DMS53 treated with DMSO at 0.1 percent for 48 hours (cell line): ENCODE results near the gene MAFF.
"Not testable (repeated sequence)": the region's sequence is repeated elsewhere in the genome, so short reads cannot be mapped to it uniquely, and the experiment has no call there.

ENCODE experiments used
- DNase-seq: peaks from one replicate; lab custom pipeline; 2025; ENCODE audit not compliant: unreplicated experiment; lab: John Stamatoyannopoulos, UW

Gene MAFF

DNA sequence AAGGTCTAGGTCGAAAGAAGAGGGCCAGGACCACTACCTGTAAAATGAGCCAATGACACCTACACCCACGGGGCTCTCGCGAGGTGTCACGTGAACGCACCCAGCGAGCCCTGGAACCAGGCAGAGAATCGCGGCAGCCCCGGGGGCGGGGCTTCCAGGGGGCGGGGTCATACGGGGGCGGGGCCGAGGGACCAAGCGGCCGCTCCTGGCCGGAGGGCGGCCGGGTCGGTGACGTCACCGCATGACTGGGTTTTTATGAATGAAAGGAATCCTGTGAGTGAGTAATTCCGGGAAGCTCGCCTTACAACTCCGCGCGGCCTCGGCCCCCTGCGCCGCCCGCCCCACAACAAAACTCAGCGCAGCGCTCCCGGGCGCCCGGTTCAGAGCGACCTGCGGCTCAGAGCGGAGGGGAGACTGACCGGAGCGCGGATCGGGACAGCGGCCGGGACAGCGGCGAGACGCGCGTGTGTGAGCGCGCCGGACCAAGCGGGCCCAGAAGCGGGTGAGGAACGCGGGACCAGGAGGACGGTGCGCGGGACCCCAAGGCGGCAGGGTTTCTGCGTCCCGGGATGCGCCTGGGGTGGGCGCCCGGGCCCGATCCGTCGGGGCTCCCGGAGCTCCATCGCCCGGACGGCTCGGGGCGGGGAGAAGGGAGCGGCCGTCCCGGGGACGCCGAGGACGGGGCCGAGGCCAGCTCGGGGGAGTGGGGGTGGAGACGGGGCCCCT lies at the start of gene MAFF:
MAFF (plus strand) TSS at position 284 of the 726 bp plus-strand sequence. CDS start 11,860 bp downstream, outside the sequence.
- peak; percentile 51 for DNase-seq

DNA sequence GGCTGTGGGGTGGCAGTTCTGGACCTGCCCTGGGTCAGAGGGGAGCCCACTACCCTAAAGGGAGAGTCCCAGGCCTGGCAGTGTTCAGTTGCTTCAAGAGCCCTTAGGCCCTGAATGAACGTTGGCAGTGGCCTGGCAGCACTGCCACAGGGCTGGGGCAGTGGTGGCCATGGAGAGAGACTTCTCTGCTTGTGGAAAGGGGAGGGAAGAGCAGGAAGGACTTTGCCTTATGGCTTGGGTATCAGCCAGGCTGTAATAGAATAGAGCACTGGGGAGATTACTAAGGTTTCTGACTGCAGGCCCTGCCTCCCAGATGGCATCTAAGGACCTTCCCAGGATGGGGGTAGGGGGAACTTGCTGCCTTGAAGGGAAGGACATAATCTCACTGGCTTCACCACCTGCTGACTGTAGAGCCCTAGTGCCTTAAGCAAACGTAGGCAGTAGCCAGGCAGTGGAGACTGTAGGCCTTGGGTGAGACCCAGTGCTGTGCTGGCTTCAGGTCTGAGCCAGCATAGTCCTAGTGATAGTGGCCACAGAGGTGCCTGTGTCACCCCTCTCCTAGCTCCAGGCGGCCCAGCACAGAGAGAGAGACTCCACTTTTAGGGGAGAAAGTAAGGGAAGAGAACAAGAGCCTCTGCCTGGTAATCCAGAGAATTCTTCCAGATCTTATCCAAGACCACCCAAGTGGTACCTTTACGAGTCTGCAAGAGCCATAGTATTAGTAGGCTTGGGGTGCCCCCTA lies 47.8 kb upstream of the MAFF start:
- DNase-seq, result peak; percentile 32

DNA sequence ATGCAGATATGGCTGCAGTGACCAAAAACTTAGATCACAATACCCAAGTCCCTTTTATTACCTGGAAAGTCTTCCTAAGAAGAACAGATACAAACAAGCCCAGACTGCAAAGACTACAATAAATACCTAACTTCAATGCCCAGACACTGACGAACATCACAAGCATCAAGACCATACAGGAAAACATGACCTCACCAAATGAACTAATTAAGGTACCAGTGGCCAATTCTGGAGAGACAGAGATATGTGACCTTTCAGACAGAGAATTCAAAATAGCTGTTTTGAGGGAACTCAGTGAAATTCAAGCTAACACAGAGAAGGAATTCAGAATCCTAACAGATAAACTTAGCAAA lies 47.3 kb upstream of the MAFF start:
- not testable (repeated sequence) for DNase-seq

DNA sequence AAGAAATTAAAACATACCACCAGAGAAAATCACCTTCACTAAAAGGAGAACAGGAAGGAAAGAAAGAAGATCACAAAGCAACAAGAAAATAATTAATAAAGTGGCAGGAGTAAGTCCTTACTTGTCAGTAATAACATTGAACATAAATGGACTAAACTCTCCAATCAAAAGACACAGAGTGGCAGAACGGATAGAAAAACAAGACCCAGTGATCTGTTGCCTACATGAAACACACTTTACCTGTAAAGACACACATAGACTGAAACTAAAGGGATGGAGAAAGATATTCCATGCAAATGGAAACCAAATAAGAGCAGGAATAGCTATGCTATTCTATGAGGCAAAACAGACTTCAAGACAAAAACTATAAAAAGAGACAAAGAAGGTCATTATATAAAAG lies 46.1 kb upstream of the MAFF start:
- DNase-seq, result no peak

DNA sequence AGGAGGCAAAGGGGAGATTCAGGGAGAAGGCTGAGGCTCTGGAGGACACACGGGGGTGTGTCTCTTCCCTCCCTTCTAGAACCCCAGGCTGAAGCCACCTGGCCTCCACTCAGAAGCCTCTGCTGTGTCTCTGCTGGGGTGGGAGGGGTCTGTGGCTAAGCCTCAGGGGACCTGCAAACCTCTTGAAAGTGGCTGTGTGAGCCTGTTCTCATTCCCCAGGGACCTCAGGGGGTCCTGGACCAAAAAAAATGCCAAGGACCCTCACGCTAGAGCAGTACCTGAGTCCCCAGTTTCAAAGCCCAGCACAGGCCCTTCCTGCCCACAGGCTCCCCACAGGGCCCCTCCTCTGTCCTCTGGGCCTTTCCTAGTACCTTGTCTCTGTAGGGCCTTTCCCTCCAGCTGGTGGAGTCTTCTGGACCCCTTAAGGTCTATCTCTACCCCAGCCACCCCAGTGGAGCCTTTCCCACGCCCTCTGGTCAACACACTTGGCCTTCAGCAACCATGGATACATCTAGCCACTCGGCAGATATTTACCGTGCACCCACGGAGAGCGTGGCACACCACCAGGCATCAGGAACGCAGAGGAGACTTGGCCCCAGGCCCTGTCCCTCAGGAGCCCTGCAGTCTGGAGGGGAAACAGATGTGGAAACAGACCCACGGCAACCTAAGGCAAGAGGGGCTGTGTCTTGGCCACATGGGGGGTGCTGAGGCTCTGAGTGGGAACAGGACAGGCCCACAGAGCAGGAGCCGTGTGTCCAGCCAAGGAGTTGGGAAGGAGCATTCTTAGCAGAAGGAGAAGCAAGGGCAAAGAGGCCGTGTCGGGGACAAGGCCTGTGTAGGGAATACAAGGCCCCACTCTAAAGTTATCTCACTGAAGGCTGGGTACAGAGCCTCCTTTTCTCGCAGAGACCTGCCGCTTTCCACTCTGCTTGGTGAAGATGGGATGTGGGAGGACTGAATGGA lies 38.6 kb upstream of the MAFF start:
- DNase-seq, result no peak

DNA sequence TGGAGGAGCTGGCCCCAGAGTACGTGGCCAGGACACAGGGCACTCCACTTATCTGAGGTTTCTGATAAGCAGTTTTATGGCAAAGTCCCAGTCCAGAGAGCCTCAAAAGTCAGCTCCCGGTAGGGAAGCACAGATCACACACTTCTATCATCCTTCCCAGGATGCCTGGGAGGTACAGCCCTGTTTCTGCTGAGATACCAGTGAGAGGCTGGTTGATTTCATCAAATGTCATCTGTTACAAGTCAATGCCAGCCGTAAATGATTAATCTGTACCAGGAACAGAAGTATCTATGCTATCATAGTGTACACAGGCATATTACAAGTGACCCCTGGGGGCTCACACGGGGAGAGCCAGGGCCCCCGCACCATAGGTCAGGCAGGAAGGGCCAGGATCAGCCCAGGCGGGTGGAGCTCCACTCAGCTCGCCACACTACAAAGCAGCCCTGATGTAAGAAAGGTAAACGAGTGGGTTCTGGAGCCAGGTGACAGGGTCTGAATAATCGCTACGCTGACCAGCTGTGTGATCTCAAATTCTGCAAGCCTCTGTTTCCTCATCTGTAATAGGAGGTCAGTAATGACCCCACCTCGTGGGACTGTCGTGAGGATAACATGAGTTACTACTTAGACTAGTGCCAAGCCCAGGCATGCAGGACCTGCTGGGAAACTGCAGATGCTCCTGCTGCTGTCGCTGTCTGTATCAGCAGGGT lies 37.8 kb upstream of the MAFF start:
- peak; percentile 24 for DNase-seq

DNA sequence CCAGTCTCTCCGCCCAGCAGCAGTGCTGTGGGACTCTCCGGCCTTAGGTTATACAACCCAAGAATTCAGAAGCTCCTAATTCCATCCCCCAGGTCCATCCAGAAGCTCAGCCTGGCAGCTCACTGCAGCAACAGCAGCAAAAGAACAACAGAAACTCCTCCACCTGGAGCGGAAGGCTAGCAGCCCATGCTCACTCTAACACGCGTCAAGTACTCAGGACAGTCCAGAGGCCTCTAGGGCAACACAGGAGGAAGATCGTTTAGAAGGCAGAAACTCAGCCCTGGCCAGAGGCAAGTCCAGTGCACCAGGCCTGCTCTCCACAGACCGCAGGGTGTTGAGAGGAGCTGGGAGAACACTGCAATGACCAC lies 37.3 kb upstream of the MAFF start:
- no peak for DNase-seq

DNA sequence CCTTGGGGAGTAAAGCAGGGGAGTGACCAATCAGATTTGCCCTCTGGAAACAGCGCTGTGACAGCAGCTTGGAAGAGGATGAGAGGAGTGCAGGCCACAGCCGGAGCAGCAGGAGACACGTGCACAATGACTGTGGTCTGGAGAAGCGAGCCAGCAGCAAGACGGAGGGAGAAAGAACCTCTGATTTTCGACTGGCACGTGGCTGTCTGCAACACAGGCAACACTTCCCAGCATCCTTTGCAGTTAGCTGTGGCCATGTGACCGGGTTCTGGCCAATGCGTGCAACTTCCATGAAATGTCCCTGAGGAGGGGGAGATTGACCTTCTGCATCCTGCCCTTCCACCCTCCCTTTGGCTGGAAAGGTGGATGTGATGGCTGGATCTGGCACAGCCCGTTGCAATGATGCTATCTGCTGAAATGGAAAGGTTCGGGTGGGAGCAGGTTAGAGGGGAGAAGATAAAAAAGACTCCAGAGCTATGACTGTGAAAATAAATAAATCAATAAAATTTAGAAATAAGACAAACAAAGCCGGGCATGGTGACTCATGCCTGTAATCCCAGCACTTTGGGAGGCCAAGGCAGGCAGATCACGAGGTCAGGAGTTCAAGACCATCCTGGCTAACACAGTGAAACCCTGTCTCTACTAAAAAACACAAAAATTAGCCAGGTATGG lies 35.7 kb upstream of the MAFF start:
- DNase-seq, result no peak

DNA sequence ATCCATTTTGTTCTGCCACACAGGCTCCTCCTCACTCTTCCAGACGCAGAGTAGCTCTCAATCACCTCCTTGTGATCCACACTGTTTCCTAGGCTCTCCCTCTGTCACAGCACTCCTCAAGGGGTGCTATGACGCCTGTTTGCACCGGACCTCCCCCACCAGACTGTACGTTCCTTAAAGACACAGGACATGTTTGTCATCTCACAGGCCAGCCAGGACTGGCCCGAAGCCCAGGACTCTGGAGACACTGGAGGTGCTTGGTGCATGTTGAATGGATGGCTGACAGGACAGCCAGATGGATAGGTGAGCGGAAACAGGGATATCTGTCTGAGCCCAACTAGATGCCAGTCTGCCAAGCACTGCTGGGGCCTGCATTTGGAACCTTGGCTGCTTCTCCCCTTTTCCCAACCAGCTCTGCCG lies 33.8 kb upstream of the MAFF start:
- DNase-seq, result no peak

DNA sequence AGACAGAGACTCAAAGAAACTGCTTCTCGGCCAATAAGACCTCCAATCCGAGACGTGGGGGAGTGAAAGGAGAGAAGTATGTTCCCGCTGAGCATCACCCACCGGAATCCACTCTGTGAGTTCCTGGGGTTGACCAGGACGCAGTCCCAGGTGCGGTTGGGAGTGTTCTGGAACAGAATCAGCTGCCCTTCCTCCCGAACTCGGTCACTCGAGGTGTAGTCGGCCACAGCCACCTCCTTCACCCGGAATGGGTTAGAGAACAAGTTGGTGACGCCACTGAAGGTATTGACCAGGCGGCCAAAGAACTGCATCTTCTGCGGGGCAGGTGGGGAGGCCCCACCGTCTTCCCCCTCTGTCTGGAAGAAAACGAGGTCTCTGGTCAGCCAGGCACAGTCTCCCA lies 32.7 kb upstream of the MAFF start:
- DNase-seq, result no peak

DNA sequence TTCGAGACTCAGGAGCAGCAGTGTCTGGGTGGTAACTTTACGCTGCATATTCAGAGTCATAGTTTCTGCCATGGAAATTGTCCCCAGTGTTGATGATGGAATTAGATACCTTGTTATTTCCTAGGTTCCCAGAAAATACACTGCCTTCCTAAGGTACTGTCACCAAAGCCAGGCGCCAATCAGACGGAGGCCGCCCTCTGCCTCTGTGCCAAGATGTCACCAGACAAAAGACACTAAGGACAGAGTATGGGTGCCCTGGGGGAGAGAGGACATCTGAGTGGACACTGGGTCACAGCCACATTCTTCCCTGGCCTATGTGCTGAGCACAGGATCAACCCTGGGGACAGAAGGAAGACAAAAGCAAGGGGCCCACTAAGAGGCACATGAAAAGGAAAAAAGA lies 31.3 kb upstream of the MAFF start:
- DNase-seq, result no peak

DNA sequence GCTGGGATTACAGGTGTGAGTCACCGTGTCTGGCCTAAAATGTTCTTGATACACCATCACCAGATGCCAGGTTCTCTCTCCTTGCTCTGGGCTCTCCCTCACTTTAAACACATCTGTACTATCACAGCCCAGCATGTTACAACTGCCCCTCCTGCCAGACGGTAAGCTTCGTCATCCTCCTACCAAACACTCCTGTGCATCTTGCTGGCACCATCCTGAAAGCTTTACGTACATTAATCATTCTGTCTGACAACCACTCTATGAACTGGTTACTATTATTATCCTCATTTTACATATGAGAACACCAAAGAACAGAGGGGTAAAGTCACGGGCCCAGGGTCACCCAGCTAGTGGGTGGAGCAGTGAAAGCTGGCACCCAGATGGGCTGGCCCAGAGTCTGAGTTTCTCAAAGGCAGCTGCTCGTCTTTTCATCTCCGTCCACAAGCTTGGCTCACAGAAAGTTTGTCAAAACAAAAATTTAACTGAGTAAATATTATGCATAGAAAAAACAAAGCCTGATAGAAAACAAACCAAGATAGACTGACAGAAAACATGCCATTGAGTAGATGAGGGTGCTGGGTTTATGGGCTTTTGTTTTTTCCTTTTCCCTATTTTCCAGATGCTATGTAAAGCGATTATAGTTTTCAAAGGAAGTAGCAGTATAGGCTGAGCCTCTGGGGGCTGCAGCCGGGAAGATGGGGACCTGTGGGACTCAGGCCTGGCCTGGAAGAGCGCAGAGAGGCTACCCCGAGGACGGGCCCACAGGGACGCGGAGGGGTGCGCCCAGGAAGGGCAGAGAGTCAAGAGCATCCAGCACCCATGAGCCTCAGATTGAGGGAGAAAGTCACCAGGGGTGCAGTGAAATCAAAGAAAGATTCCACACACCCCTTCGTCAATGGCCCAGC lies 29.6 kb upstream of the MAFF start:
- no peak for DNase-seq

DNA sequence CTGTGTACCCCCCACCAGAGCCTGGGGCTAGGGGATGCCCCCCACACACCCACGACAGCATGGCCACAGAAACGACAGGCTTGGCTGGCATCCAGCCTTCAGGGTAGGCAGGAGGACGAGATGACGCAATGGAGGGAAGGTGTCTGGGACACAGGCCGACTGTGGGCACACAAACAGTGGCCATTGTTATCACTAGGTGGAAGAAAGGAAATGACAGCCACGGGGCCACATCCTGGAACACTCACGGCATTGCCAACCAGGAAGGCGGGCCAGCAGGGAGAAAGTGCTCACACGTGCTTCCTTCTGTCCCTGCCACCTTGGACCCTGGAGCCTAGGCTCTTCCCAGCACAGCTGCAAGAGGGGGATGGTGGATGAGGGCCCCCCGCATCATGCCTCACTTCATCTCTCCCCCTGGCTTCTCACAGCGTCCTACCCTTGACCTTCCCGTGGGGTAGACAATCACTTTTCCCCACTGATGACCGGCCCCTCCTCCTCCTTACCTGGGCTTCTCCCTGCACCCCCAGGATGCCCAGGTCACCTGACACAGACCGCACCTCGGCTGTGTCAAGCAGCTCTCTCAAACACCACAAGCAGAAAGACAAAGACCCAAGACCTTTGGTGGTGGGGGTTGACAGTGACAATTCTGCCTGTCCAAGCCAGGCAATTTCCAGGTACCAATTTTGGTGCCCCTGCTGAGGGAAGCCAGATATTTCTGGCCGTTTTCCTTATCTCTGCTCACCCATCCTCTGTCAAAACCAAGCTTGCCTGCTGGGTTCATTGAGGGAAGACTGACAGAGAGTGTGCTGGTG lies 28.8 kb upstream of the MAFF start:
- DNase-seq, result no peak

DNA sequence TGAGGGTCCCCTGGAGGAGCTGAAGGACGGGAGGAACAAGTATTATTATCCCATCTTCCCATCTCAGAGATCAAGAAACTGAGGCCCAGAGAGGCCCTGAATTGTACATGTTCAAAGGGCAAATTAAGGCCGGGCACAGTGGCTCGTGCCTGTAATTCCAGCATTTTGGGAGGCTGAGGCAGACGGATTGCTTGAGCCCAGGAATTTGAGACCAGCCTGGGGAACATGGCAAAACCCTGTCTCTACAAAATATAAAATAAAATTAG lies 28.2 kb upstream of the MAFF start:
- DNase-seq, result no peak

DNA sequence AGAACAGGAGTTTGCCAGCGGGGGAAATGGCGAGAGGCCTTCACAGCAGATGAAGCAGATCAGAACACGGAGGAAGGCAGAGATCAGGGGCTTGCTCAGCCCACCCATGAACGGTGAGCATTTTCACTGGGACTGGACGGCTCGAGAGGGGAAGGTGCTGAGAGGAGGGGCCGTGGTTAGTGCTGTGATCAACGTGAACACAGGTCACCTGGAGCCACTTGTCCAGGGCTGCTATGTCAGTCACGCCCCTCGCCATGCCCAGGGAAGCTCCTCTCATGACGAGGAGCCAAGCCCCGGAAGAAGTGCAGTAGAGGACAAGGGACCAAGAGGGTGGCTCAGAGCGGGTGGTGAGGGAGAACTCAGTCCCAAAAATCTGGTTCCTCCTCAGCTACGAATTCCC lies 27.2 kb upstream of the MAFF start:
- DNase-seq, result no peak

DNA sequence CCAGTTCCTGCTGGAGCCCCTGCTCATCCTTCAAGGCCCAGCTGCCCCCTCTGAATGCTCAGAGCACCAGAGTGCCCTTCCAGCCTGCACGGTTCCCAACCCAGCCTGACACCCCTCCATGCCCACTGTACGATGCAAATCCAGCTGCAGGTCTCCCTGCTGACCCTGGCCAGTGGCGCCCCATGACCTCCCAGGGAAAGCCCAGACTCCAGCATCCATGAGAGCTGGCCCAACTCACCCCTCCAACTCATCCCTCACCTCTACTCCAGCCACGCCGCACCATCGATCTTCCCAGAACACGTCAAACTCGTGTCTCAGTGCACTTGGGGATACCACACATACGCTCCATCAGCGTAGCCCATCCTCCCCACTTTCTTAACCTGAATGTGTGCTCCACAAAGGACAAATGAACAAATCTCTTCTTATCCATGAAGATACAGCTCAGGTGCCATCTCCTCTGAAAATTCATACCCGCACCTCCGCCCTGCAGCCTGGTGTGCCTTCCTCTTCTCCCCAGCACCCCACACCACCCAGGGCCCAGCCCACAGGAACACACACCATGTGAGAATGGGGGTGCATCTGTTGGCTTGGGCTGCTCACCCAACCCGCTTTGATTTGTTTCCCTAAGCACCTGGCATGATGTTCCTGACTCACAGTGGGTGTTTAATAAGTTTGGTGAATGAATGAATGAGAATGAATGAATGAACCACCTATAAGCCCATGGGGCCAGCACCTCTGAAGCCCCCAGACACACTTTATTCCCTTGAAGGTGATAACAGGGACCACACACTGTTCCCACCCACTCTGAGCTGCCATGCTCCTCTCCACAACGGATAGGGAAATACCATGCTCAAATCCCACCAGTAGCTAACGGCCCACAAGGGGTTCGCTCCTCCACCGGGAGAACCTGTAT lies 26.3 kb upstream of the MAFF start:
- no peak for DNase-seq

DNA sequence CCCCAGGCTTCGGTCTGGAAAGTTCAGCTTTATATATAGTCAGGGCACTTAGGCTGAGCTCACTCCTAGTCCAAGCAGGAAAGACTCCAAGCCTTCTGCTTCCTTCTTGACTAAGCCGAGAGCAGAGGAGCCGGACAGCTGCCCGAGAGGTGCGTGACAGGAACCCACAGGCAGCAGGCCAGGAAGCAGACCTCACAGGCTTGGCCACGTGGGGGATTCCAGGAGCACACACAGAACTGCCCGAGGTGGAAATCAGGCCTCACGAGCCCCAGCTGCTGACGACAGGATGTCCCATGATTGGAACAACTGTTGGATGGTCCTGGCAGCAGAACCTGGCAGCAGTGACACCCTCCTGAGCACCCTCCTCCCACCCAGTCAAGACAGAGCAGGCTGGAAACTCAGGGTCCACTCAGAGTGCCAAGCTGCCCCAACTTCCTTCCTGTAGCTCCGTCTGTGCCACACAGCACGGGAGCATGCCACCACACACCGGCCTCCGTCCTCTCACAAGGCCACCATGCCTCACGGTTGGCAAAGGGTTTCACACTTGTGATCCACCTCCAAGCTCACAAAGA lies 25.5 kb upstream of the MAFF start:
- peak; percentile 50 for DNase-seq

DNA sequence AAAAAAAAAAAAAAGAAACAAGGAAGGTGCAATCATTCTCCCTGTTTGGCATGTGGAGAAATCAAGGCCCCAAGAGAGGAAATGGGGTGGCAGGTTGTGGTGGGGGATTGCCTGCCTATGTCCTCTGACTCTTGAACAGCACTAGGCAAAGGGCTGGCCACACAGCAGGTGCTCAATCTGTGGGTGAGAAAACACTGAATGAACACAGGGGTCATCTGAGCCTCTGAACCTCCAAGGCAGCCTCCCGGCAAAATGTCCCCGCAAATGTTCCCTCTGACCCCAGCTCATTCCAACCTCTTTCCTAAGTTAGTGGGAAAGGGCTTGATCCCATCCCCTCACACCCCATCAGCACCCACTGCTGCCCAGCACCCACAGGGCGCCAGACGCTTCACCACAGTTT lies 24.8 kb upstream of the MAFF start:
- DNase-seq, result no peak
